IMR-90 (cell line): ENCODE data around the gene SLC16A9. TPM values are rescaled to one million over a fixed set of nuclear protein-coding genes. Genes with fewer than 3 reads are reported as not detected.

ENCODE experiments used
- ATAC-seq: fragments of 200-7000 bp; cut with Tn5 transposase; 2 replicates; pipeline ENCODE4 v1.9.1; 2020; ENCODE audit warnings: low read depth, mild to moderate bottlenecking, moderate library complexity
- Bru-seq: library from RNA; stranded (reverse); fragments of 400-500 nt; gene quantifications from one replicate; lab custom pipeline; 2021; lab: Mats Ljungman, UMichigan
- BruChase-seq, 2 experiments: library from RNA; stranded (reverse); fragments of 400-500 nt; gene quantifications; one replicate each; lab custom pipeline; 2021; lab: Mats Ljungman, UMichigan
- BruUV-seq: library from RNA; stranded (reverse); fragments of 400-500 nt; replicated peaks from 2 replicates; lab custom pipeline; 2021; lab: Mats Ljungman, UMichigan
- CTCF ChIA-PET: fragments of 300-600 bp; formaldehyde crosslinking; extraction: SDS; loops from one replicate; lab custom pipeline; 2021; ENCODE audit warnings: antibody characterized with exemption; lab: Yijun Ruan, JAX
- POLR2A ChIA-PET: fragments of 300-600 bp; sonication (Branson Sonifier 250); formaldehyde crosslinking; loops from one replicate; lab custom pipeline; 2022; ENCODE audit warnings: antibody characterized with exemption; ENCODE audit not compliant: unreplicated experiment; lab: Charles Lee
- DNase-seq: peaks from one replicate; pipeline ENCODE4 v3.0.0; 2013
- H2AFZ ChIP-seq: replicated peaks from 2 replicates; pipeline ENCODE3; 2013; ENCODE audit warnings: low read length, mild to moderate bottlenecking; ENCODE audit not compliant: poor library complexity
- H2AK5ac ChIP-seq: 2 replicates; pipeline ENCODE4 v1.6.1; 2013; ENCODE audit warnings: low read depth, low read length, inconsistent platforms
- H2AK9ac ChIP-seq: replicated peaks from 2 replicates; pipeline ENCODE3; 2013; ENCODE audit warnings: mild to moderate bottlenecking, low read depth, low read length, moderate library complexity; ENCODE audit not compliant: poor library complexity
- H2BK120ac ChIP-seq: 2 replicates; pipeline ENCODE4 v1.6.1; 2013; ENCODE audit warnings: low read depth, low read length, inconsistent platforms
- H2BK15ac ChIP-seq: 3 replicates; pipeline ENCODE4 v1.6.1; 2013; ENCODE audit warnings: low read depth, low read length, inconsistent platforms
- H2BK20ac ChIP-seq: 2 replicates; pipeline ENCODE4 v1.6.1; 2013; ENCODE audit warnings: low read depth, mild to moderate bottlenecking, inconsistent platforms, low read length, moderate library complexity
- H2BK5ac ChIP-seq: 2 replicates; pipeline ENCODE4 v1.6.1; 2013; ENCODE audit warnings: mild to moderate bottlenecking, low read depth, low read length, inconsistent platforms; ENCODE audit not compliant: poor library complexity, severe bottlenecking
- H3K14ac ChIP-seq: replicated peaks from 2 replicates; pipeline ENCODE4 v1.6.1; 2013; ENCODE audit warnings: low read depth, low read length, inconsistent platforms
- H3K18ac ChIP-seq: 2 replicates; pipeline ENCODE4 v1.6.1; 2013; ENCODE audit warnings: low read depth, low read length, control low read depth
- H3K23ac ChIP-seq: 2 replicates; pipeline ENCODE4 v1.6.1; 2013; ENCODE audit warnings: low read depth, low read length, inconsistent platforms
- H3K27ac ChIP-seq: 2 replicates; pipeline ENCODE4 v1.5.1; 2013; ENCODE audit warnings: mild to moderate bottlenecking, control low read depth, low read length; ENCODE audit not compliant: insufficient read depth
- H3K27me3 ChIP-seq: 2 replicates; pipeline ENCODE4 v1.6.1; 2013; ENCODE audit warnings: low read length; ENCODE audit not compliant: control insufficient read depth, insufficient read depth
- H3K36me3 ChIP-seq: 2 replicates; pipeline ENCODE4 v1.6.1; 2013; ENCODE audit warnings: low read length, mixed read lengths; ENCODE audit not compliant: control insufficient read depth, insufficient read depth
- H3K4ac ChIP-seq: 2 replicates; pipeline ENCODE4 v1.6.1; 2013; ENCODE audit warnings: low read depth, low read length, inconsistent platforms
- H3K4me1 ChIP-seq: 2 replicates; pipeline ENCODE4 v1.6.1; 2013; ENCODE audit warnings: low read length, mixed read lengths; ENCODE audit not compliant: control insufficient read depth, insufficient read depth
- H3K4me2 ChIP-seq: 2 replicates; pipeline ENCODE4 v1.6.1; 2013; ENCODE audit warnings: low read depth, mild to moderate bottlenecking, control low read depth, low read length, moderate library complexity
- H3K4me3 ChIP-seq: 2 replicates; pipeline ENCODE4 v1.5.1; 2013; ENCODE audit warnings: low read depth, mild to moderate bottlenecking, control low read depth, low read length, moderate library complexity; ENCODE audit not compliant: insufficient read depth
- H3K56ac ChIP-seq: 2 replicates; pipeline ENCODE4 v1.6.1; 2013; ENCODE audit warnings: low read length, inconsistent platforms; ENCODE audit not compliant: insufficient read depth; ENCODE audit errors: extremely low read depth
- H3K79me1 ChIP-seq, 2 experiments: 2 replicates each; pipeline ENCODE4 v1.6.1; 2013; ENCODE audit warnings: low read length in 2 of 2, inconsistent platforms in 1 of 2, low read depth in 1 of 2
- H3K9ac ChIP-seq: 2 replicates; pipeline ENCODE4 v1.6.1; 2013; ENCODE audit warnings: low read depth, low read length, control low read depth
- H3K9me1 ChIP-seq: 2 replicates; pipeline ENCODE4 v1.6.1; 2013; ENCODE audit warnings: low read length, inconsistent platforms; ENCODE audit not compliant: insufficient read depth
- H3K9me3 ChIP-seq: 2 replicates; pipeline ENCODE4 v1.6.1; 2013; ENCODE audit warnings: low read length; ENCODE audit not compliant: control insufficient read depth, insufficient read depth
- H4K20me1 ChIP-seq: 2 replicates; pipeline ENCODE4 v1.6.1; 2013; ENCODE audit warnings: low read length, inconsistent platforms; ENCODE audit not compliant: insufficient read depth
- H4K5ac ChIP-seq: 2 replicates; pipeline ENCODE4 v1.6.1; 2013; ENCODE audit warnings: mild to moderate bottlenecking, low read depth, low read length, control low read depth
- H4K8ac ChIP-seq, 2 experiments: 2 replicates each; pipeline ENCODE4 v1.6.1; 2013; ENCODE audit warnings: low read depth in 2 of 2, low read length in 2 of 2, control low read depth in 1 of 2, inconsistent platforms in 1 of 2
- H4K91ac ChIP-seq: 2 replicates; pipeline ENCODE4 v1.6.1; 2013; ENCODE audit warnings: low read depth, low read length, inconsistent platforms; ENCODE audit not compliant: insufficient read depth
- CEBPB ChIP-seq: IDR thresholded peaks from 2 replicates; pipeline ENCODE4 v1.6.1; 2012; ENCODE audit warnings: low read depth, low read length, improper control_type of control experiment
- CHD1 ChIP-seq: IDR thresholded peaks from 2 replicates; pipeline ENCODE4 v1.6.1; 2012; ENCODE audit warnings: low read depth, low read length, improper control_type of control experiment
- CTCF ChIP-seq: conservative IDR thresholded peaks from 2 replicates; pipeline ENCODE4 v1.5.1; 2012; ENCODE audit warnings: mild to moderate bottlenecking, low read depth, low read length, improper control_type of control experiment
- POLR2A ChIP-seq: IDR thresholded peaks from 2 replicates; pipeline ENCODE4 v1.6.1; 2012; ENCODE audit warnings: mild to moderate bottlenecking, low read depth, low read length
- RCOR1 ChIP-seq: IDR thresholded peaks from 2 replicates; pipeline ENCODE4 v1.6.1; 2012; ENCODE audit warnings: mild to moderate bottlenecking, low read length, improper control_type of control experiment; ENCODE audit not compliant: insufficient replicate concordance
- WGBS, 2 experiments: methylation state at CpG; one replicate each; pipeline versions ENCODE4 v1.1.5 to v1.1.7; 2013; ENCODE audit warnings: missing lambda C conversion rate in 2 of 2; ENCODE audit not compliant: insufficient read length in 1 of 2; ENCODE audit errors: extremely low coverage in 2 of 2; 5-methylcytosine and 5-hydroxymethylcytosine counted together
- dilution Hi-C: fragments of 300-500 bp; cut with HindIII; formaldehyde crosslinking; loops from one replicate; pipeline ENCODE4 v1.14.3; 2018; ENCODE audit warnings: low sequenced_read_pairs; ENCODE audit not compliant: unreplicated experiment
- in situ Hi-C: fragments of 300-500 bp; cut with MboI; formaldehyde crosslinking; loops from 3 replicates; pipeline ENCODE4 v1.14.3; 2019; ENCODE audit warnings: low sequenced_read_pairs, inconsistent platforms, mixed read lengths
- intact Hi-C: fragments of 100-400 bp; cut with micrococcal nuclease; formaldehyde crosslinking; loops from 2 replicates; pipeline ENCODE4 v1.10.0; 2022
- long read RNA-seq: library from polyadenylated mRNA; unstranded; transcript quantifications from one replicate; pipeline ENCODE4 v2.0.0, GENCODE V29; 2021; ENCODE audit not compliant: unreplicated experiment
- polyA plus RNA-seq, 3 experiments: library from polyadenylated mRNA; depleted of rRNA; stranded (reverse); fragments of >200 nt; gene quantifications; 2 replicates each; pipeline ENCODE4 v1.2.3, GENCODE V29; 2012; ENCODE audit warnings: low replicate concordance in 1 of 3
- total RNA-seq: library from RNA; depleted of rRNA; stranded (reverse); fragments of >200 nt; gene quantifications from 2 replicates; pipeline ENCODE4 v1.2.3, GENCODE V29; 2012; rRNA removed

Gene SLC16A9
- total RNA-seq (0.18 and 0.56 TPM in 2 replicates), polyA plus RNA-seq (2012; rRNA removed) (0.11 and 0.26 TPM in 2 replicates), Bru-seq, nascent RNA (percentile 15 among the genes with signal in this experiment), BruChase-seq, experiment 1, labeled RNA remaining after a 6-hour chase (percentile 12 among the genes with signal in this experiment), BruChase-seq, experiment 2, labeled RNA remaining after a 2-hour chase (percentile 12 among the genes with signal in this experiment)
- 0.04 and 0.08 TPM in 2 replicates for polyA plus RNA-seq (2012; cell fraction: cytosol; rRNA removed)
- 0.07 TPM in 1 of 2 replicates, not detected in the other for polyA plus RNA-seq (2012; cell fraction: nucleus; rRNA removed; ENCODE audit: low replicate concordance)
- long read RNA-seq: 0 reads

DNA sequence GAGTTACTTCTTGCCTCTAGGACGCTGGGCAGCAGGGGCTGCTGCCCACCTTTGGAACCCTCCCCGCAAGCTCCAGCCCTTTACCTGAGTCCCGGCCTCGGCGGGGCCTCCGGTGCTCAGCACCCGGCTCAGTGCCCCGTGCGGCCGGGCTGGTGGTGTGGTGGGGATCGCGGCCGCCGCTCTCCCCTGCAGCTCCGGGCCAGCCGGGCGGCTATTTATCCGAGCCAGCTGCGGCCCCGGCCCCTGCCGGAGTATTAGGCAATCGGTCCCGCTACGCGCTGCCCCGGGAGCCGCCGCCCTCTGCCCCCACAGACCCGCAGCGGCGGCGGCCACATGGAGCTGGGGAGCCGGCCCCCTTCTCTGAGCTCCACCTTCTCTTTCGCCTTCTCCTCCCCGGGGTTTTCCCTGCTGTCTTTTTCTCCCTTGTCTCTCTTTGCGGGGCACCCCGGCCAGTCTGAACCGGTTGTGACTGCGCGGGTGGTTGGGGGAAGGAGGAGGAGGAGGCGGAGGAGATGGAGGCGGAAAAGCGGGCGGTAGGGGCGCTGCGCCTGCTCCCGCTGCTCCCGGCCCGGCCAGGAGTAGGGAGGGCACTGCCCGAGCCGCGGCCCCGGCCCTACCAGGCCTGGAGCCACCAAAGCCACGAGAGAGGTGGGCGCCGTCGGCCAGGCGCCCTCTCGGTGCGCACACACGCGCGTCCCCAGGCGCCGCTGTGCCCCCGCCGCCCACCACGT, at the start of gene SLC16A9:
SLC16A9 (minus strand) TSS at position 456 of the 731 bp plus-strand sequence. CDS start 25,559 bp downstream, outside the sequence.
- no TSS peak for BruUV-seq
- WGBS, 2 experiments: 2% methylated on average over 12 of the region's 68 CpGs; no CpG with 5 or more reads in 1 of the 2 experiments
- H2AK9ac ChIP-seq: peak within 1 kb of the TSS; percentile 49
- H4K91ac ChIP-seq: no peak within 1 kb of the TSS
- in situ Hi-C loops (no loop called here), dilution Hi-C loops (no loop called here), intact Hi-C loops (no loop called here)
- no peaks in the 10 kb centered on the region for H3K79me1 ChIP-seq
- CTCF ChIA-PET: interaction anchor here (0.7 to 0.9 kb wide), 2 partner anchors 10 to 36 kb away, joined by 3 to 4 read pairs; no protein-coding TSS in a partner anchor
- no peak within 1 kb of the TSS for H2BK120ac ChIP-seq
- H4K20me1 ChIP-seq: no peaks in the 10 kb centered on the region
- no peak within 1 kb of the TSS for H2BK5ac ChIP-seq
- no peak within 1 kb of the TSS for H4K5ac ChIP-seq
- peak; percentile 86 for ATAC-seq
- H3K56ac ChIP-seq: no peak within 1 kb of the TSS
- peak within 1 kb of the TSS; percentile 88 for H2AFZ ChIP-seq
- no peak within 1 kb of the TSS for H4K8ac ChIP-seq
- H3K4me3 ChIP-seq: peak within 1 kb of the TSS; percentile 42
- H3K9ac ChIP-seq: no peak within 1 kb of the TSS
- POLR2A ChIA-PET: interaction anchor here (0.5 kb wide), 1 partner anchor 195 kb away, joined by 3 read pairs; no protein-coding TSS in a partner anchor
- H3K18ac ChIP-seq: no peak within 1 kb of the TSS
- no peak within 1 kb of the TSS for H2BK20ac ChIP-seq
- H3K14ac ChIP-seq: no peak within 1 kb of the TSS
- no peak within 1 kb of the TSS for H2AK5ac ChIP-seq
- no peak within 1 kb of the TSS for H3K23ac ChIP-seq
- no peaks in the 10 kb centered on the region for H3K9me3 ChIP-seq
- DNase-seq: peak; percentile 11
- H3K36me3 ChIP-seq: no peaks in the 10 kb centered on the region
- H2BK15ac ChIP-seq: no peak within 1 kb of the TSS
- H3K4me2 ChIP-seq: peak within 1 kb of the TSS; percentile 70; the same call in 1 of the 2 replicates
- TF ChIP-seq CEBPB (peak; percentile 59), CTCF (peak; percentile 16; the same call in 1 of the 2 replicates), POLR2A (no peak), CHD1 (no peak), RCOR1 (no peak)
- peaks cover 40% of the 10 kb centered on the region for H3K27me3 ChIP-seq
- H3K4me1 ChIP-seq: peaks cover 3% of the 10 kb centered on the region; the same call in 1 of the 2 replicates
- no peak within 1 kb of the TSS for H3K4ac ChIP-seq
- no peak within 1 kb of the TSS for H3K27ac ChIP-seq
- H3K9me1 ChIP-seq: no peaks in the 10 kb centered on the region
